HepG2 (cell line): Measurements from ENCODE around the gene LMBRD2. TPM values are rescaled to one million over a fixed set of nuclear protein-coding genes. Genes with fewer than 3 reads are reported as not detected.
A peak's percentile ranks its signal among the peaks of the same experiment; 100 is the strongest.

Experiments
- FOXA1 ChIP-seq, 2 experiments: fragments of 450-650 bp in 1 of 2; sonication (generic) in 1 of 2; formaldehyde crosslinking in 1 of 2; IDR thresholded peaks; 2 replicates each; pipeline versions ENCODE4 v1.4.0 to v1.6.1; 2016 to 2020; ENCODE audit warnings: missing genetic modification reagents in 1 of 2
- JARID2 ChIP-seq: sonication (generic); formaldehyde crosslinking; IDR thresholded peaks from 2 replicates; pipeline ENCODE4 v1.8.1; 2023; ENCODE audit warnings: missing genetic modification reagents, inconsistent platforms; ENCODE audit not compliant: insufficient replicate concordance
- MZF1 ChIP-seq: sonication (generic); formaldehyde crosslinking; IDR thresholded peaks from 2 replicates; pipeline ENCODE4 v1.8.1; 2023; ENCODE audit warnings: mild to moderate bottlenecking, missing genetic modification reagents, borderline replicate concordance
- NFE2 ChIP-seq: sonication (generic); formaldehyde crosslinking; IDR thresholded peaks from 2 replicates; pipeline ENCODE4 v1.4.0; 2020; ENCODE audit warnings: missing genetic modification reagents
- PHF5A ChIP-seq: IDR thresholded peaks from one replicate; pipeline ENCODE4 v1.6.1; 2018; ENCODE audit warnings: low read depth, missing genetic modification reagents; ENCODE audit not compliant: unreplicated experiment
- RARG ChIP-seq: sonication (generic); formaldehyde crosslinking; IDR thresholded peaks from 2 replicates; pipeline ENCODE4 v1.4.0; 2020; ENCODE audit warnings: low read depth, mild to moderate bottlenecking, missing genetic modification reagents
- RCOR2 ChIP-seq: IDR thresholded peaks from 2 replicates; pipeline ENCODE4 v1.6.1; 2016; ENCODE audit warnings: missing biosample characterization, missing genetic modification reagents
- ZBTB8A ChIP-seq: sonication (generic); formaldehyde crosslinking; IDR thresholded peaks from 2 replicates; pipeline ENCODE4 v1.4.0; 2020; ENCODE audit warnings: mild to moderate bottlenecking, low read depth, missing genetic modification reagents, borderline replicate concordance
- ZMYM2 ChIP-seq: sonication (generic); formaldehyde crosslinking; IDR thresholded peaks from 2 replicates; pipeline ENCODE4 v1.8.0; 2022; ENCODE audit warnings: mild to moderate bottlenecking, missing genetic modification reagents
- ZNF367 ChIP-seq: sonication (generic); formaldehyde crosslinking; IDR thresholded peaks from 2 replicates; pipeline ENCODE4 v1.4.0; 2020; ENCODE audit warnings: missing genetic modification reagents, borderline replicate concordance
- ZNF496 ChIP-seq: sonication (generic); formaldehyde crosslinking; IDR thresholded peaks from 2 replicates; pipeline ENCODE4 v1.8.1; 2023; ENCODE audit warnings: mild to moderate bottlenecking, moderate library complexity, missing genetic modification reagents; ENCODE audit not compliant: insufficient replicate concordance
- ZNF546 ChIP-seq: sonication (generic); formaldehyde crosslinking; conservative IDR thresholded peaks from 2 replicates; pipeline ENCODE4 v1.8.1; 2023; ENCODE audit warnings: mild to moderate bottlenecking, missing genetic modification reagents
- ZNF670 ChIP-seq: sonication (generic); formaldehyde crosslinking; IDR thresholded peaks from 2 replicates; pipeline ENCODE4 v1.8.0; 2022; ENCODE audit warnings: mild to moderate bottlenecking, missing genetic modification reagents, borderline replicate concordance
- ZNF775 ChIP-seq: sonication (generic); formaldehyde crosslinking; IDR thresholded peaks from 2 replicates; pipeline ENCODE4 v1.4.0; 2020; ENCODE audit warnings: missing genetic modification reagents, mild to moderate bottlenecking, moderate library complexity, borderline replicate concordance
- polyA plus RNA-seq, 8 experiments: library from polyadenylated mRNA; depleted of rRNA in 3 of 8; stranded (reverse) in 7 of 8; unstranded in 1 of 8; fragments of >200 nt; fragmentation: Illumina TruSeq in 4 of 8; extraction: Trizol in 4 of 8; gene quantifications; 2 replicates each; pipeline versions ENCODE4 v1.2.1 to v1.2.3, GENCODE V29; 2011 to 2016; ENCODE audit warnings: low read depth in 4 of 8, missing spikeins in 1 of 8, mixed read lengths in 1 of 8; ENCODE audit not compliant: insufficient read depth in 1 of 8
- total RNA-seq, 5 experiments: library from RNA; depleted of rRNA; stranded (reverse); fragments of >200 nt; fragmentation: Illumina TruSeq; extraction: Trizol; gene quantifications; 2 replicates each; pipeline ENCODE4 v1.2.3, GENCODE V29; 2016; ENCODE audit warnings: low read depth in 1 of 5
- TF ChIP-seq, protein P1 (sequence below): sonication (generic); formaldehyde crosslinking; conservative IDR thresholded peaks from 2 replicates; pipeline ENCODE4 v1.4.0; 2020; ENCODE audit warnings: missing genetic modification reagents
- TF ChIP-seq, protein P2 (sequence below): sonication (generic); formaldehyde crosslinking; IDR thresholded peaks from 2 replicates; pipeline ENCODE4 v1.5.0; 2020; ENCODE audit warnings: mild to moderate bottlenecking, missing genetic modification reagents, borderline replicate concordance
- TF ChIP-seq, protein P3 (sequence below): sonication (generic); formaldehyde crosslinking; IDR thresholded peaks from 2 replicates; pipeline ENCODE4 v1.4.0; 2020; ENCODE audit warnings: missing genetic modification reagents, mild to moderate bottlenecking, borderline replicate concordance
- TF ChIP-seq, protein P4 (sequence below), 2 experiments: sonication (generic) in 1 of 2; formaldehyde crosslinking in 1 of 2; IDR thresholded peaks; 2 replicates each; pipeline versions ENCODE4 v1.5.1 to v1.6.1; 2011 to 2020; ENCODE audit warnings: borderline replicate concordance in 1 of 2, low read depth in 1 of 2, low read length in 1 of 2, mild to moderate bottlenecking in 1 of 2, missing genetic modification reagents in 1 of 2, moderate library complexity in 1 of 2
- TF ChIP-seq, protein P5 (sequence below): sonication (generic); formaldehyde crosslinking; IDR thresholded peaks from 2 replicates; pipeline ENCODE4 v1.5.0; 2020; ENCODE audit warnings: mild to moderate bottlenecking, missing genetic modification reagents, moderate library complexity

Gene LMBRD2
- total and polyA plus RNA-seq, 2 of the 13 experiments (the other 11 are each of a cell fraction or from before 2014, with no cell fraction given) = 2.0 to 4.7 TPM

DNA sequence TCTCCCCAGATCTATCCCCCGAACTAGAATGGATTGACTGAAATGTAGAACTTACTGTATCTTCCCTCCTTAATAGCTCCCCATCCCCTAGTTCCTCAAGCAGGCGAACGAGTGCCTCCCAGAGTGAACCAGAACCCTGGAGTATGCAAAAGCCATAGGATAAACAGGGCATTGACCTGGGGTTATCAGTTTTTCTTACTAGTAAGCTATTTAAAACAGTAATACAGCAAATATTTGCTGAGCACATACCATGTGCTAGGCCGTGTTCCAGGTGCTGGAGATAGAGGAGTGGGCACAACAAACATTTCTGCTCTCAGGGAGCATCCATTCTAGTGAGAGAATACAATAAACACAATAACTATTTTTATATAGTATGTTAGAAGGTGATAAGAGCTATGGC, 2.0 kb upstream of the LMBRD2 start (continued):
- TF ChIP-seq NFE2 (CRISPR knock-in tag) = no peak
- TF ChIP-seq, protein P1, sequence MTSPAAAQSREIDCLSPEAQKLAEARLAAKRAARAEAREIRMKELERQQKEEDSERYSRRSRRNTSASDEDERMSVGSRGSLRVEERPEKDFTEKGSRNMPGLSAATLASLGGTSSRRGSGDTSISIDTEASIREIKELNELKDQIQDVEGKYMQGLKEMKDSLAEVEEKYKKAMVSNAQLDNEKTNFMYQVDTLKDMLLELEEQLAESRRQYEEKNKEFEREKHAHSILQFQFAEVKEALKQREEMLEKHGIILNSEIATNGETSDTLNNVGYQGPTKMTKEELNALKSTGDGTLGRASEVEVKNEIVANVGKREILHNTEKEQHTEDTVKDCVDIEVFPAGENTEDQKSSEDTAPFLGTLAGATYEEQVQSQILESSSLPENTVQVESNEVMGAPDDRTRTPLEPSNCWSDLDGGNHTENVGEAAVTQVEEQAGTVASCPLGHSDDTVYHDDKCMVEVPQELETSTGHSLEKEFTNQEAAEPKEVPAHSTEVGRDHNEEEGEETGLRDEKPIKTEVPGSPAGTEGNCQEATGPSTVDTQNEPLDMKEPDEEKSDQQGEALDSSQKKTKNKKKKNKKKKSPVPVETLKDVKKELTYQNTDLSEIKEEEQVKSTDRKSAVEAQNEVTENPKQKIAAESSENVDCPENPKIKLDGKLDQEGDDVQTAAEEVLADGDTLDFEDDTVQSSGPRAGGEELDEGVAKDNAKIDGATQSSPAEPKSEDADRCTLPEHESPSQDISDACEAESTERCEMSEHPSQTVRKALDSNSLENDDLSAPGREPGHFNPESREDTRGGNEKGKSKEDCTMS (CRISPR knock-in tag) = no peak
- TF ChIP-seq, protein P2, sequence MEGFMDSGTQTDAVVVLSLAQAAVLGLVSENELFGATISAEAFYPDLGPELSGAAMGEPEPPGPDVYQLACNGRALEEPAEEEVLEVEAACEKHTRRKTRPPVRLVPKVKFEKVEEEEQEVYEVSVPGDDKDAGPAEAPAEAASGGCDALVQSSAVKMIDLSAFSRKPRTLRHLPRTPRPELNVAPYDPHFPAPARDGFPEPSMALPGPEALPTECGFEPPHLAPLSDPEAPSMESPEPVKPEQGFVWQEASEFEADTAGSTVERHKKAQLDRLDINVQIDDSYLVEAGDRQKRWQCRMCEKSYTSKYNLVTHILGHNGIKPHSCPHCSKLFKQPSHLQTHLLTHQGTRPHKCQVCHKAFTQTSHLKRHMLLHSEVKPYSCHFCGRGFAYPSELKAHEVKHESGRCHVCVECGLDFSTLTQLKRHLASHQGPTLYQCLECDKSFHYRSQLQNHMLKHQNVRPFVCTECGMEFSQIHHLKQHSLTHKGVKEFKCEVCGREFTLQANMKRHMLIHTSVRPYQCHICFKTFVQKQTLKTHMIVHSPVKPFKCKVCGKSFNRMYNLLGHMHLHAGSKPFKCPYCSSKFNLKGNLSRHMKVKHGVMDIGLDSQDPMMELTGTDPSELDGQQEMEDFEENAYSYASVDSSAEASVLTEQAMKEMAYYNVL (CRISPR knock-in tag) = no peak
- TF ChIP-seq FOXA1 (IDR thresholded peaks at IDR 0.05) = no peak; the same call in 1 of the 2 replicates
- peak; percentile 85 for TF ChIP-seq FOXA1 (CRISPR knock-in tag; IDR thresholded peaks at IDR 0.05)
- no peak for TF ChIP-seq ZNF670 (CRISPR knock-in tag)
- TF ChIP-seq PHF5A = no peak
- no peak for TF ChIP-seq ZNF367 (CRISPR knock-in tag)
- TF ChIP-seq ZMYM2 = peak; percentile 94
- TF ChIP-seq ZNF496 (CRISPR knock-in tag) = no peak
- TF ChIP-seq, protein P3, sequence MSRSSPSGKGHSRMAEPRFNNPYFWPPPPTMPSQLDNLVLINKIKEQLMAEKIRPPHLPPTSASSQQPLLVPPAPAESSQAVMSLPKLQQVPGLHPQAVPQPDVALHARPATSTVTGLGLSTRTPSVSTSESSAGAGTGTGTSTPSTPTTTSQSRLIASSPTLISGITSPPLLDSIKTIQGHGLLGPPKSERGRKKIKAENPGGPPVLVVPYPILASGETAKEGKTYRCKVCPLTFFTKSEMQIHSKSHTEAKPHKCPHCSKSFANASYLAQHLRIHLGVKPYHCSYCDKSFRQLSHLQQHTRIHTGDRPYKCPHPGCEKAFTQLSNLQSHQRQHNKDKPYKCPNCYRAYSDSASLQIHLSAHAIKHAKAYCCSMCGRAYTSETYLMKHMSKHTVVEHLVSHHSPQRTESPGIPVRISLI (CRISPR knock-in tag) = no peak
- TF ChIP-seq, protein P4, sequence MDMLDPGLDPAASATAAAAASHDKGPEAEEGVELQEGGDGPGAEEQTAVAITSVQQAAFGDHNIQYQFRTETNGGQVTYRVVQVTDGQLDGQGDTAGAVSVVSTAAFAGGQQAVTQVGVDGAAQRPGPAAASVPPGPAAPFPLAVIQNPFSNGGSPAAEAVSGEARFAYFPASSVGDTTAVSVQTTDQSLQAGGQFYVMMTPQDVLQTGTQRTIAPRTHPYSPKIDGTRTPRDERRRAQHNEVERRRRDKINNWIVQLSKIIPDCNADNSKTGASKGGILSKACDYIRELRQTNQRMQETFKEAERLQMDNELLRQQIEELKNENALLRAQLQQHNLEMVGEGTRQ (IDR thresholded peaks at IDR 0.05; ENCODE audit: low read depth, low read length) = no peak
- TF ChIP-seq, protein P4 (CRISPR knock-in tag; IDR thresholded peaks at IDR 0.05; ENCODE audit: borderline replicate concordance) = no peak
- no peak for TF ChIP-seq ZNF546 (CRISPR knock-in tag)
- no peak for TF ChIP-seq JARID2 (CRISPR knock-in tag)
- TF ChIP-seq ZBTB8A (CRISPR knock-in tag) = no peak
- peak; percentile 84; the same call in 1 of the 2 replicates for TF ChIP-seq RCOR2
- TF ChIP-seq ZNF775 (CRISPR knock-in tag) = no peak
- TF ChIP-seq, protein P5, sequence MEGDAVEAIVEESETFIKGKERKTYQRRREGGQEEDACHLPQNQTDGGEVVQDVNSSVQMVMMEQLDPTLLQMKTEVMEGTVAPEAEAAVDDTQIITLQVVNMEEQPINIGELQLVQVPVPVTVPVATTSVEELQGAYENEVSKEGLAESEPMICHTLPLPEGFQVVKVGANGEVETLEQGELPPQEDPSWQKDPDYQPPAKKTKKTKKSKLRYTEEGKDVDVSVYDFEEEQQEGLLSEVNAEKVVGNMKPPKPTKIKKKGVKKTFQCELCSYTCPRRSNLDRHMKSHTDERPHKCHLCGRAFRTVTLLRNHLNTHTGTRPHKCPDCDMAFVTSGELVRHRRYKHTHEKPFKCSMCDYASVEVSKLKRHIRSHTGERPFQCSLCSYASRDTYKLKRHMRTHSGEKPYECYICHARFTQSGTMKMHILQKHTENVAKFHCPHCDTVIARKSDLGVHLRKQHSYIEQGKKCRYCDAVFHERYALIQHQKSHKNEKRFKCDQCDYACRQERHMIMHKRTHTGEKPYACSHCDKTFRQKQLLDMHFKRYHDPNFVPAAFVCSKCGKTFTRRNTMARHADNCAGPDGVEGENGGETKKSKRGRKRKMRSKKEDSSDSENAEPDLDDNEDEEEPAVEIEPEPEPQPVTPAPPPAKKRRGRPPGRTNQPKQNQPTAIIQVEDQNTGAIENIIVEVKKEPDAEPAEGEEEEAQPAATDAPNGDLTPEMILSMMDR (CRISPR knock-in tag) = no peak
- TF ChIP-seq MZF1 (CRISPR knock-in tag) = no peak
- TF ChIP-seq RARG (CRISPR knock-in tag) = no peak
